Brain microvascular endothelial cell (primary cell): ENCODE measurements around the gene GATB.

Source experiments
- DNase-seq: peaks from one replicate; pipeline ENCODE4 v3.0.0-alpha.2; 2020
- H3K27ac ChIP-seq: fragments of 250-450 bp; sonication (Bioruptor Pico); 2 replicates; pipeline ENCODE4 v1.5.1; 2020; ENCODE audit warnings: mild to moderate bottlenecking, moderate library complexity
- H3K27me3 ChIP-seq: fragments of 250-450 bp; sonication (Bioruptor Pico); replicated peaks from 2 replicates; pipeline ENCODE4 v1.5.1; 2020; ENCODE audit warnings: mild to moderate bottlenecking
- H3K36me3 ChIP-seq: fragments of 250-450 bp; sonication (Bioruptor Pico); replicated peaks from 2 replicates; pipeline ENCODE4 v1.5.1; 2020; ENCODE audit warnings: mild to moderate bottlenecking
- H3K4me3 ChIP-seq: 2 replicates; pipeline ENCODE4 v1.5.1; 2011; ENCODE audit warnings: low read depth, mild to moderate bottlenecking, control low read depth, low read length, moderate library complexity
- in situ Hi-C: cut with HindIII; loops from 2 replicates; pipeline ENCODE4 v1.10.0; 2017; ENCODE audit warnings: low sequenced_read_pairs, low pct_ligation_motif_present
- TF ChIP-seq, protein P1 (sequence below): IDR thresholded peaks from 2 replicates; pipeline ENCODE4 v1.5.1; 2011; ENCODE audit warnings: low read depth, mild to moderate bottlenecking, moderate library complexity, low read length, control low read depth, inconsistent platforms; ENCODE audit errors: missing control alignments

GATB gene

DNA sequence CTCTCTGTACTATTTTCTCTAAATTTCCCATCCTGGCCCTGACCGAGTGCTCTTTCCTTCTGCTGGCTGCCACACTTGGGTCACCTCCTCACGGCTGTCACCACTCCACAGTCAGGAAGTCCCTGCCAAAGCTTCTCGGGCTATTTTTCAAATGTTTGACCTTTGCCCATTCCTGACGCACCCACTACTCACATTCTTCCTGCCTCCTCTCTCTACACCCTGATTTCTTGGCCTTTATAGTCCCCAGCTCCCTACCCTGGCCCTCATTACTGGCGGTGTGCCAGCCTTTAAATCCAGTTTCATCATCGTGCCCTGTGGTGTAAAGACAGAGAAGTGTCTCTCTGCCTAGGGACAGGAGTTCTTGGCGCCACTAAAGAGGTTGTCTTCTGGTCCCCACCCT is 46.4 kb upstream of the GATB start:
- H3K36me3 ChIP-seq = no peaks in the 10 kb centered on the region
- H3K4me3 ChIP-seq = no peak overlapping the region
- H3K27ac ChIP-seq = peak overlapping the region; percentile 34
- TF ChIP-seq, protein P1, sequence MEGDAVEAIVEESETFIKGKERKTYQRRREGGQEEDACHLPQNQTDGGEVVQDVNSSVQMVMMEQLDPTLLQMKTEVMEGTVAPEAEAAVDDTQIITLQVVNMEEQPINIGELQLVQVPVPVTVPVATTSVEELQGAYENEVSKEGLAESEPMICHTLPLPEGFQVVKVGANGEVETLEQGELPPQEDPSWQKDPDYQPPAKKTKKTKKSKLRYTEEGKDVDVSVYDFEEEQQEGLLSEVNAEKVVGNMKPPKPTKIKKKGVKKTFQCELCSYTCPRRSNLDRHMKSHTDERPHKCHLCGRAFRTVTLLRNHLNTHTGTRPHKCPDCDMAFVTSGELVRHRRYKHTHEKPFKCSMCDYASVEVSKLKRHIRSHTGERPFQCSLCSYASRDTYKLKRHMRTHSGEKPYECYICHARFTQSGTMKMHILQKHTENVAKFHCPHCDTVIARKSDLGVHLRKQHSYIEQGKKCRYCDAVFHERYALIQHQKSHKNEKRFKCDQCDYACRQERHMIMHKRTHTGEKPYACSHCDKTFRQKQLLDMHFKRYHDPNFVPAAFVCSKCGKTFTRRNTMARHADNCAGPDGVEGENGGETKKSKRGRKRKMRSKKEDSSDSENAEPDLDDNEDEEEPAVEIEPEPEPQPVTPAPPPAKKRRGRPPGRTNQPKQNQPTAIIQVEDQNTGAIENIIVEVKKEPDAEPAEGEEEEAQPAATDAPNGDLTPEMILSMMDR = no peak
- DNase-seq = no peak
- H3K27me3 ChIP-seq = no peaks in the 10 kb centered on the region
- in situ Hi-C loops = no loop called here

DNA sequence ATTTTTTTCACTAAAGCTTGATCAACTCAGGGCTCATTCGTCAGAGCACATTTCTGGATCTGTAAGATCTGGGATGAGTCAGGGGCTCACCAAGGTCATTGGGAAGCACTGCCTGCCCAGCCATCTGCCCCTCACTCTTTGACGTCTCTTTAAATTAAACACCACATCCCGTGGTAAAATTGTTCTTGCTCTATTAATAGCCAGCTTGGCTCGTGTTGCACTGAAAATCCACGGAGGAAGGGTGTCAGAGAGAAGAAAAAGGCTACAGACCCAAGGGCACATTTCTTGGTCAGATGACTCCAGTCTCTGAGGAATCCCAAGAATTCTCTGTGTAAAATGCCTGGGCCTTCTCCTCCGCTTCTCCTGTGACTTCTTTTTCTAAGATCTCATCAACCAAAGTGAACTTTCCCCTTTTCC is 45.7 kb upstream of the GATB start:
- TF ChIP-seq, protein P1 = no peak
- Histone ChIP-seq H3K27ac (peak overlapping the region; percentile 34), H3K27me3 (no peaks in the 10 kb centered on the region), H3K36me3 (no peaks in the 10 kb centered on the region), H3K4me3 (no peak overlapping the region)
- in situ Hi-C loops = no loop called here
- peak; percentile 78 for DNase-seq

DNA sequence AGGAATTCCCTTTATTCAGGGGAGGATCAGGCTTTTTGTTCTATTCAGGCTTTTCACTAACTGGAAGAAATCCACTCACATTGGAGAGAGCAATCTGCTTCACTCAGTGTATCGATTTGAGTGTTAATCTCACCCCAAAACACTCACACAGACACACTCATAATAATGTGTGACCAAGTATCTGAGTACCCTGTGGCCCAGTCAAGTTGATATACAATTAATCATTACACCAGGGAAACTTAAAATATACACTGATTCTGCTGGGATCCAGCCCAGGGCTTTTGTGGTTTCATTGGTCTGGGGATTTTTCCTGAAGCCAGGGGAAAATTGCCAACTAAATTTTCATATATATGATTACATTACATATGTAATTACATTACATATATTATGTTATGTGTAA is 44.0 kb upstream of the GATB start:
- Histone ChIP-seq H3K27ac (no peak overlapping the region), H3K27me3 (no peaks in the 10 kb centered on the region), H3K4me3 (no peak overlapping the region), H3K36me3 (no peaks in the 10 kb centered on the region)
- DNase-seq = no peak
- TF ChIP-seq, protein P1 = no peak
- in situ Hi-C loops = no loop called here

DNA sequence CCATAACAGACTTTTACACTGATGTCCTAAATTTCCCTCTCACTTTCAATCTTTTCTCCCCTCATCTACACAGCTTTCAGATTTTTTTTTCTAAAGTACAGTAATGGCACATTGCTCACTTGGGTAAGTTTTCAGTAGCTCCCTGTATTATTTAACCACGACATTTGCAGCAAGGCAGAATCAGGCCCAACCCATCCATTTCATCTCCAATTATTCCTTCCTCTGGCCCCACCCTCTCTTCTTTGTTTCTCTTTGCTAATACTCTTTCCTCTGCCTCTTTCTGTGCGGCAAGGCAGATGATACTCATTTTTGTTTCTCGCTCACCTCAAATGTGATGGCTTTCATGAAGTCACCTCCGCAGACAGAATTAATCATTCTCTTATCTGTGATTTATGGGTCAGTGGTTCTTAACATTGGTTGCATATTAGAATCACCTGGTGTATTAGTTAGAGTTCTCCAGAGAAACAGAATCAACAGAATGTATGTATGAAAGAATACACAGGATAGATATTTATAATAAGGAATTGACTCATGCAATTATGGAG is 43.4 kb upstream of the GATB start:
- in situ Hi-C loops = no loop called here
- no peak for DNase-seq
- no peaks in the 10 kb centered on the region for H3K36me3 ChIP-seq
- no peaks in the 10 kb centered on the region for H3K27me3 ChIP-seq
- no peak overlapping the region for H3K4me3 ChIP-seq
- TF ChIP-seq, protein P1 = no peak
- H3K27ac ChIP-seq = no peak overlapping the region

DNA sequence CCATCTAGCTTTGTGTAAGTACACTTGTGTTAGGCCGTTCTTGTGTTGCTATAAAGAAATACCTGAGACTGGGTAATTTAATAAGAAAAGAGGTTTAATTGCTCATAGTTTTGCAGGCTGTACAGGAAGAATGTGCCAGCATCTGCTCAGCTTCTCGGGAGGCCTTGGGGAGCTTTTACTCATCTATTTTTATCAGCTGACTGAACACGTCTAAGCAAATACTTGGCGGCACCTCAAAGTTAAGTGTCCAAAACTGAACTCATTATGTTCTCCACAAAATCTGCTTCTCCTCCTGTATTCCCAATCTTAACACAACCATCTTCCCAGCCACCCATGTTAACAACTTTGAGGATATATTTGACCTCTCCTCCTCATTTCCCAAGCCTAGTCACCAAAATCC is 42.4 kb upstream of the GATB start:
- H3K36me3 ChIP-seq = no peaks in the 10 kb centered on the region
- H3K27me3 ChIP-seq = no peaks in the 10 kb centered on the region
- no peak for DNase-seq
- H3K27ac ChIP-seq = no peak overlapping the region
- no peak overlapping the region for H3K4me3 ChIP-seq
- in situ Hi-C loops = no loop called here
- TF ChIP-seq, protein P1 = no peak
